Bronchial epithelial cell (primary cell): ENCODE measurements around the gene CAB39. TPM values are rescaled to one million over a fixed set of nuclear protein-coding genes. Genes with fewer than 3 reads are reported as not detected.

Source experiments
- DNase-seq: peaks from one replicate; pipeline ENCODE4 v3.0.0-alpha.2; 2010; ENCODE audit warnings: low read depth
- FAIRE-seq: peaks from 2 replicates; lab custom pipeline; 2011; peaks lifted over from hg19 to GRCh38; lab: Jason Lieb, UNC
- H3K27me3 ChIP-seq: 2 replicates; pipeline ENCODE4 v1.5.1; 2011; ENCODE audit warnings: low read length; ENCODE audit not compliant: control insufficient read depth, insufficient read depth
- H3K36me3 ChIP-seq: 2 replicates; pipeline ENCODE4 v1.5.1; 2011; ENCODE audit warnings: low read length; ENCODE audit not compliant: control insufficient read depth, insufficient read depth
- H3K4me3 ChIP-seq: 2 replicates; pipeline ENCODE4 v1.5.1; 2011; ENCODE audit warnings: mild to moderate bottlenecking, low read depth, low read length, control low read depth
- CTCF ChIP-seq: IDR thresholded peaks from 2 replicates; pipeline ENCODE4 v1.5.1; 2011; ENCODE audit warnings: mild to moderate bottlenecking, moderate library complexity, low read length, control low read depth, inconsistent platforms; ENCODE audit not compliant: insufficient read depth, severe bottlenecking
- total RNA-seq: library from RNA; depleted of rRNA; stranded (reverse); fragments of >200 nt; gene quantifications from 2 replicates; pipeline ENCODE4 v1.2.1, GENCODE V29; 2014

The CAB39 gene
- total RNA-seq, 1 donor from 2014 or later: 87.4 TPM

DNA sequence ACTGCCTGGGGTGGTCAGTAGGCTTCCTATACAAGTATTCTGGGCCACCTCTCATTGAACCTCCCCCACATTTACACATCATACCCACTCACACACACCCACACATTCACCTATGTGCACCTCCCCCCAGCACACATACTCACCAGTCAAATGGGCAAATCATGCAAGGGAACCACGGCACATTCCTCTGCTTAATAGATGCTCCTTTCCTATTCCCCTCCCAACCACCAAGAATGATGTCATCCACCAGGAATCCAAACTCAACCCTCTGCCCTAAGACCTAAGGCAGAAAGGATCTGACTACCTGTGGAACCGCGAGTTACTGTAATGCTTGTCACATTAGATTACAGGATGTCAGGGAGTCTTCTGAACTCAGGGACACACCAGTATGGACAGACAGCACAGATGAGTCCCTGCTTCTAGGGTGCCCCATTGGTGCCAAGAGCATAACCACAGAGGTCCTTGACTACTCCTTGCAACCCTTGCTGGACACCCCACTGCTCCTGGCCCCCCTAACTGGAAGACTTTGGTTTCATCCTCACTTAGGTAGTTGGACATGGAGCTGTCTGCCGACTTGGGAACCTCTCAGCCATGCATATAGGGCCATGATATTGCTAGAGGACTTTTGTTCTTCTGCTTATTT, 21.5 kb upstream of the CAB39 start:
- FAIRE-seq (peak; percentile 99), DNase-seq (peak; percentile 99)
- H3K27me3 ChIP-seq: no peaks in the 10 kb centered on the region
- TF ChIP-seq CTCF: no peak
- no peaks in the 10 kb centered on the region for H3K36me3 ChIP-seq
- H3K4me3 ChIP-seq: no peak overlapping the region

DNA sequence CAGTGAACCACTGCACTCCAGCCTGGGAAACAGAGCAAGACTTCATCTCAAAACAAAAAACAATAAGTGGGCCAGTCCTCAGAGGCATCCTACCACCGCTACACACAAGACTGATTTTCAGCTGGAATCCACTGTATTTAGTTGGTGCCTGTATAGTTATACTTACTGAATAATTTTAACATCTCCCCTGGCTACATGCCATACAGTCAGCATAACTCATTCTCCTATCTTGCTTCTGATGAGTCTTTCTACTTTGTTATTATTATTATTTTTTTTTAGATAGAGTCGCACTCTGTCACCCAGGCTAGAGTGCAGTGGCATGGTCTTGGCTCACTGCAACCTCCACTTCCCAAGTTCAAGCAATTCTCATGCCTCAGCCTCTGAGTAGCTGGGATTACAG, 19.9 kb upstream of the CAB39 start:
- no peak for TF ChIP-seq CTCF
- FAIRE-seq (no peak), DNase-seq (peak; percentile 62)
- H3K27me3 ChIP-seq: no peaks in the 10 kb centered on the region
- no peak overlapping the region for H3K4me3 ChIP-seq
- no peaks in the 10 kb centered on the region for H3K36me3 ChIP-seq

DNA sequence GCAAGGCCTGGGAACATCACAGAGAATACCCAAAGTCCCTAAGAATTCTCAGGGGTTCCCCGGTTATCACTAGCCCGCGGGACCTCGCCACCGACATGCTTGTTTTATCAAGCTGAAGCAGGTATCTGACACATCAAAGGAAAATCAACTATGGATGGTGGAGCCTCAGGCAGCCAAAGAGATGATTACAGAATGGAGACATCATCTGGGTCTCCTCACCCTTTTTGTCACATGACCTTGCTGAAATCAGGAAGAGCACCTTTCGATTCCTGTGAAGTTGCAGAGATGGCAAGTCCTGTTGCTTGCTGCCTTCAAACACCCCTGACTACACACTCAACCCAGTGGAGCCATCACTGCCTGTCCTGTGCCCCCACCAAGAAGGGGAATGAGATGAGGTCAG, 19.2 kb upstream of the CAB39 start:
- peak; percentile 28 for FAIRE-seq
- no peak for TF ChIP-seq CTCF
- peak; percentile 50 for DNase-seq
- Histone ChIP-seq H3K4me3 (no peak overlapping the region), H3K27me3 (no peaks in the 10 kb centered on the region), H3K36me3 (no peaks in the 10 kb centered on the region)

- no peak overlapping the region for H3K4me3 ChIP-seq
- no peak for TF ChIP-seq CTCF
- no peaks in the 10 kb centered on the region for H3K27me3 ChIP-seq
- DNase-seq (peak; percentile 92), FAIRE-seq (peak; percentile 40)
- no peaks in the 10 kb centered on the region for H3K36me3 ChIP-seq
Observed at GRCh38 chr2:230694241-230694640, 18.4 kb upstream of the CAB39 start.

DNA sequence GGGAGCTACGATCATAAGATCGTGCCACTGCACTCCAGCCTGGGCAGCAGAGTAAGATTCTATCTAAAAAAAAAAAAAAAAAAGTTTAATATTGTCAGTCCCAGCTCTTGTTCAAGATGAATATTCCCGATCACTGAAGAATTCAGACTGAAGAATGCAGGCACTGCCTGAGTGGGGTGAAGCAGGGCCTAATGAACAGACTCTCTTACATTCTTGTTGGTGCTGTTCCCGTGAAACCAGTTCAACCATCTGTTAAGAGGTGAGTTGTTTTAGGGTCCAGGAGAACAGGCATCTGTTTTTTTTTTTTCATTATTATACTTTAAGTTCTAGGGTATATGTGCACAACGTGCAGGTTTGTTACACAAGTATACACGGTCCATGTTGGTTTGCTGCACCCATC, 17.1 kb upstream of the CAB39 start:
- no peak overlapping the region for H3K4me3 ChIP-seq
- DNase-seq (no peak), FAIRE-seq (no peak)
- no peaks in the 10 kb centered on the region for H3K27me3 ChIP-seq
- H3K36me3 ChIP-seq: no peaks in the 10 kb centered on the region
- no peak for TF ChIP-seq CTCF

- TF ChIP-seq CTCF: no peak
- FAIRE-seq: no peak
Observed at GRCh38 chr2:230696670-230697069, 16.0 kb upstream of the CAB39 start.

More at GRCh38 chr2:230696670-230697069, 16.0 kb upstream of the CAB39 start:
- Histone ChIP-seq H3K4me3 (no peak overlapping the region), H3K36me3 (no peaks in the 10 kb centered on the region), H3K27me3 (no peaks in the 10 kb centered on the region)
- no peak for DNase-seq
